Liver (tissue), 3 donors: ENCODE results near the gene NOS1AP.

Experiments
- CTCF ChIP-seq: fragments of 150-350 bp; IDR thresholded peaks from 2 replicates; pipeline ENCODE4 v1.5.1; 2017; ENCODE audit warnings: improper control_type of control experiment, low read depth, low read length; ENCODE audit not compliant: missing input control
- EGR1 ChIP-seq, 2 donors: IDR thresholded peaks; 2 replicates each; pipeline ENCODE4 v1.6.1; 2016 to 2018; ENCODE audit warnings: antibody characterized with exemption in 2 of 2, low read depth in 2 of 2
- MAX ChIP-seq: IDR thresholded peaks from 2 replicates; pipeline ENCODE4 v1.6.1; 2016; ENCODE audit warnings: antibody characterized with exemption
- REST ChIP-seq: IDR thresholded peaks from 2 replicates; pipeline ENCODE4 v1.6.1; 2016; ENCODE audit warnings: antibody characterized with exemption, mild to moderate bottlenecking
- TAF1 ChIP-seq: conservative IDR thresholded peaks from 2 replicates; pipeline ENCODE4 v1.6.1; 2016; ENCODE audit warnings: antibody characterized with exemption, mild to moderate bottlenecking
- donor health status: healthy.
- donor health status: healthy.

- no peak for TF ChIP-seq EGR1 (IDR thresholded peaks at IDR 0.05; ENCODE audit: low read depth in 2 of 2)
- TF ChIP-seq MAX: no peak
- TF ChIP-seq CTCF: no peak
- TF ChIP-seq REST: no peak
- no peak for TF ChIP-seq TAF1
Measured at GRCh38 chr1:162175379-162176081, 106.0 kb downstream of the NOS1AP start.
